Measurements from ENCODE around the gene RAB5IF.

RAB5IF gene

DNA sequence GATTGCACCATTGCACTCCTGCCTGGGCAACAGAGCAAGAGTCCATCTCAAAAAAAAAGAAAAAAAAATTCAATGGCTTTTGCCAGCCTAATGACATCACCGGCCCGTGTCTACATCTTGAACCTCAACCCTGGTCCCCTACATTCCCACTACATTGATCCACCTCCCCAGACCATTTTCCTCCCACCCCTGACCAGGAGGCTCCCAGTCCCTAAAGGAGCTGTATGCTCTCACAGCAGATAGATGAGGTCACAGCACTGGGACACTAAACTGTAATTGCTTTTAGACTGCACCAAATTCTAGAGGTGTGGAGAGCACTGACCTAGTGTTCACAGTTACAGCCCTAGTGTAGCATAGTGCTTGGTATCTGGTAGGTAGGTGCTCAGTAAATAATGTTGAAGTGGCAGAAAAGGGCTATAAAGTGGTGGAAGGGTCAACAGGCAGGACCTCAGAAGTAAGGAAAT, 21.5 kb upstream of the RAB5IF start:
- Histone ChIP-seq H3K27ac (ENCODE audit: low read depth, low read length) (no peak overlapping the region), H3K4me2 (ENCODE audit: low read depth, low read length, poor library complexity, severe bottlenecking) (no peak overlapping the region), H3K9me3 (ENCODE audit: insufficient read depth, low read length) (no peaks in the 10 kb centered on the region), H3K27me3 (ENCODE audit: low read length) (no peaks in the 10 kb centered on the region), H4K20me1 (ENCODE audit: low read depth, low read length) (no peaks in the 10 kb centered on the region), H3K36me3 (ENCODE audit: low read length) (0 out of 2 replicates have a peak, but pooled peaks cover 4% of the 10 kb centered on the region), H3F3A (ENCODE audit: insufficient read depth) (no peaks in the 10 kb centered on the region), H3K9ac (ENCODE audit: low read length) (no peak overlapping the region), H3K4me3 (ENCODE audit: insufficient read depth, low read length, poor library complexity, severe bottlenecking) (no peak overlapping the region), H2AFZ (ENCODE audit: low read depth, low read length, severe bottlenecking) (no peak overlapping the region), H3K9me2 (replicated peaks; ENCODE audit: insufficient read depth, low read length) (no peaks in the 10 kb centered on the region), H3K79me2 (ENCODE audit: insufficient read depth, low read length) (no peaks in the 10 kb centered on the region; the same call in 1 of the 2 replicates)
- TF ChIP-seq EZH2phosphoT487 (conservative IDR thresholded peaks at IDR 0.05; ENCODE audit: low read length): no peak
- TF ChIP-seq, protein P1, sequence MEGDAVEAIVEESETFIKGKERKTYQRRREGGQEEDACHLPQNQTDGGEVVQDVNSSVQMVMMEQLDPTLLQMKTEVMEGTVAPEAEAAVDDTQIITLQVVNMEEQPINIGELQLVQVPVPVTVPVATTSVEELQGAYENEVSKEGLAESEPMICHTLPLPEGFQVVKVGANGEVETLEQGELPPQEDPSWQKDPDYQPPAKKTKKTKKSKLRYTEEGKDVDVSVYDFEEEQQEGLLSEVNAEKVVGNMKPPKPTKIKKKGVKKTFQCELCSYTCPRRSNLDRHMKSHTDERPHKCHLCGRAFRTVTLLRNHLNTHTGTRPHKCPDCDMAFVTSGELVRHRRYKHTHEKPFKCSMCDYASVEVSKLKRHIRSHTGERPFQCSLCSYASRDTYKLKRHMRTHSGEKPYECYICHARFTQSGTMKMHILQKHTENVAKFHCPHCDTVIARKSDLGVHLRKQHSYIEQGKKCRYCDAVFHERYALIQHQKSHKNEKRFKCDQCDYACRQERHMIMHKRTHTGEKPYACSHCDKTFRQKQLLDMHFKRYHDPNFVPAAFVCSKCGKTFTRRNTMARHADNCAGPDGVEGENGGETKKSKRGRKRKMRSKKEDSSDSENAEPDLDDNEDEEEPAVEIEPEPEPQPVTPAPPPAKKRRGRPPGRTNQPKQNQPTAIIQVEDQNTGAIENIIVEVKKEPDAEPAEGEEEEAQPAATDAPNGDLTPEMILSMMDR (IDR thresholded peaks at IDR 0.05; ENCODE audit: insufficient read depth, low read length, poor library complexity, severe bottlenecking): no peak

DNA sequence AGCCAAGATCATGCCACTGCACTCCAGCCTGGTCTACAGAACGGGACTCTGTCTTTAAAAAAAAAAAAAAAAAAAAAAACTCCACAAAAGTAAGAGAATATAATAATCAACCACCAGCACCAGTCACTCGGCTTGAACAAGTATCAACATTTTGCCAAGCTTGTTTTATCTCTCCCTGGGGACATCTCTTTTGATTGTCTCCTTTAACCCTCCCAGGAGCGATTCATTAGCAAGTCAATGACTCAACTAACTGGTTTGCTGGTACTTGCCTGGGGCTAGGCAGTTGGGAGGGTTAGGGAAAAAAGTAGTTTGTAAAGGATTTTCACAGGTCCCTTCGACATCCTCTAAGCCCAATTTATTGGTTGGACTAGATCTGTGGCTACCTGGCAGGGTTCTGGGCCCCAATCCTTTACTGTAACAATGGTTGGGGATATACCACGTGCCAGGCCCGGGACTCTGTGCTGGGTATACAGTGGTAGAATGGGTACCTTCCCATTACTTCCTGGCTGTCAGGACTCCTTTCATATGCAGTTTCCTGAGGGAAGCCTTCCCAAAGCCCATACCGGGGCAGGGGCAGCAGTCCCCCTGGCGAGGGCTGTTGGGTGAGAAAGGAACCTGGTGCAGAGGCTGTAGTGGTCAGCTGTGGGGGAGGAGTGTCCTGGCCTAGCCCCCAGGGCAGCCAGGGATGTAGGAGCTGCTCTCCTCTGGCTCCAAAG, 20.0 kb upstream of the RAB5IF start:
- no peak overlapping the region for H3K4me2 ChIP-seq (ENCODE audit: low read depth, low read length, poor library complexity, severe bottlenecking)
- H2AFZ ChIP-seq (ENCODE audit: low read depth, low read length, severe bottlenecking): no peak overlapping the region
- no peak overlapping the region for H3K4me3 ChIP-seq (ENCODE audit: insufficient read depth, low read length, poor library complexity, severe bottlenecking)
- H3K9ac ChIP-seq (ENCODE audit: low read length): no peak overlapping the region
- H4K20me1 ChIP-seq (ENCODE audit: low read depth, low read length): no peaks in the 10 kb centered on the region
- no peaks in the 10 kb centered on the region for H3K79me2 ChIP-seq (ENCODE audit: insufficient read depth, low read length)
- 0 out of 2 replicates have a peak, but pooled peaks cover 4% of the 10 kb centered on the region for H3K36me3 ChIP-seq (ENCODE audit: low read length)
- no peaks in the 10 kb centered on the region for H3F3A ChIP-seq (ENCODE audit: insufficient read depth)
- no peak overlapping the region for H3K27ac ChIP-seq (ENCODE audit: low read depth, low read length)
- TF ChIP-seq, protein P1 (IDR thresholded peaks at IDR 0.05; ENCODE audit: insufficient read depth, low read length, poor library complexity, severe bottlenecking): no peak
- TF ChIP-seq EZH2phosphoT487 (conservative IDR thresholded peaks at IDR 0.05; ENCODE audit: low read length): no peak
- no peaks in the 10 kb centered on the region for H3K27me3 ChIP-seq (ENCODE audit: low read length)
- H3K9me2 ChIP-seq (replicated peaks; ENCODE audit: insufficient read depth, low read length): no peaks in the 10 kb centered on the region
- no peaks in the 10 kb centered on the region for H3K9me3 ChIP-seq (ENCODE audit: insufficient read depth, low read length)

DNA sequence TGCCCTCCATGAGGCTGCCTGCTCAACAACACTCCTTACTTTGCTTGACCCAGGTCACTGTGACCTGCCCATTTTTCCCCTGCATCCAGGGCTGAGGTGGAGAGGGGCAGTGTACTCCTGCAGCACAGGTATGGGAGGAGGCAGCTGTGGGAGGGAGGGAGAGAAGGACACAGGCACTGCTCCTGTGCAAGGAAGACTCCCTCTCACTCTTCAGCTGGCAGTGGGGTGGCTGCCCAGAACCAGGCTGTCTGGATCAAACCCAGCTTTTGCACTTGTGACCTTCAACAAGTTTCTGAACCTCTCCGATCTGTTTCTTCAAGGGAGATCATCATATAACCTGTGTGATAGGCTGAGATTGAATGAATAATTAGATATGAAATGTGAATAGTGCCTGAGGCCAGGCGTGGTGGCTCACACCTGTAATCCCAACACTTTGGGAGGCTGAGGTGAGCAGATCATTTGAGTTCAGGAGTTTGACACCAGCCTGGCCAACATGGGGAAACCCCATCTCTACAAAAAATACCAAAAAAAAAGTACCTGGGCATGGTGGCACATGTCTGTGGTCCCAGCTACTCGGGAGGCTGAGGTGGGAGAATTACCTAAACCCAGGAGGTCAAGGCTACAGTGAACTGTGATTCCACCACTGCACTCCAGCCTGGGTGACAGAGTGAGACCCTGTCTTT, 18.1 kb upstream of the RAB5IF start:
- H3K4me3 ChIP-seq (ENCODE audit: insufficient read depth, low read length, poor library complexity, severe bottlenecking): no peak overlapping the region
- H3K27me3 ChIP-seq (ENCODE audit: low read length): no peaks in the 10 kb centered on the region
- 0 out of 2 replicates have a peak, but pooled peaks cover 10% of the 10 kb centered on the region for H3F3A ChIP-seq (ENCODE audit: insufficient read depth)
- H3K9ac ChIP-seq (ENCODE audit: low read length): no peak overlapping the region
- no peak overlapping the region for H2AFZ ChIP-seq (ENCODE audit: low read depth, low read length, severe bottlenecking)
- TF ChIP-seq EZH2phosphoT487 (conservative IDR thresholded peaks at IDR 0.05; ENCODE audit: low read length): no peak
- TF ChIP-seq, protein P1 (IDR thresholded peaks at IDR 0.05; ENCODE audit: insufficient read depth, low read length, poor library complexity, severe bottlenecking): no peak
- H3K4me2 ChIP-seq (ENCODE audit: low read depth, low read length, poor library complexity, severe bottlenecking): no peak overlapping the region
- H3K9me2 ChIP-seq (replicated peaks; ENCODE audit: insufficient read depth, low read length): no peaks in the 10 kb centered on the region
- no peaks in the 10 kb centered on the region for H3K9me3 ChIP-seq (ENCODE audit: insufficient read depth, low read length)
- no peaks in the 10 kb centered on the region for H3K36me3 ChIP-seq (ENCODE audit: low read length)
- no peak overlapping the region for H3K27ac ChIP-seq (ENCODE audit: low read depth, low read length)
- no peaks in the 10 kb centered on the region for H3K79me2 ChIP-seq (ENCODE audit: insufficient read depth, low read length)
- no peaks in the 10 kb centered on the region for H4K20me1 ChIP-seq (ENCODE audit: low read depth, low read length)
